Superior temporal gyrus (tissue), 1 donor: Measurements from ENCODE around the gene SNAP47.

ENCODE experiments used
- DNase-seq: peaks from one replicate; pipeline ENCODE4 v3.0.0-alpha.2; 2016; ENCODE audit errors: extremely low spot score

The SNAP47 gene

GRCh38 chr1:227785094-227785804 is 50.0 kb downstream of the SNAP47 start:
- DNase-seq = no peak

GRCh38 chr1:227785805-227786671 is 50.8 kb downstream of the SNAP47 start:
- no peak for DNase-seq

GRCh38 chr1:227786673-227787512 is 51.7 kb downstream of the SNAP47 start:
- DNase-seq = no peak

GRCh38 chr1:227787513-227788270 is 52.5 kb downstream of the SNAP47 start:
- DNase-seq = peak; percentile 41

GRCh38 chr1:227788271-227789083 is 53.2 kb downstream of the SNAP47 start:
- DNase-seq = no peak

GRCh38 chr1:227789084-227790033 is 54.1 kb downstream of the SNAP47 start:
- DNase-seq = no peak

GRCh38 chr1:227790034-227790400 is 54.8 kb downstream of the SNAP47 start:
- no peak for DNase-seq

- DNase-seq = no peak
These were observed 55.6 kb downstream of the SNAP47 start for GRCh38 chr1:227790868-227791267.

- DNase-seq = no peak
These were observed 56.3 kb downstream of the SNAP47 start for GRCh38 chr1:227791425-227792143.

- DNase-seq = no peak
These were observed 57.2 kb downstream of the SNAP47 start for GRCh38 chr1:227792216-227793078.

GRCh38 chr1:227793079-227793947 is 58.1 kb downstream of the SNAP47 start:
- no peak for DNase-seq

- DNase-seq = no peak
These were observed 58.9 kb downstream of the SNAP47 start for GRCh38 chr1:227793948-227794816.

GRCh38 chr1:227794817-227795192 is 59.6 kb downstream of the SNAP47 start:
- DNase-seq = no peak

- DNase-seq = no peak
These were observed 60.5 kb downstream of the SNAP47 start for GRCh38 chr1:227795732-227796131.

GRCh38 chr1:227796359-227796915 is 61.2 kb downstream of the SNAP47 start:
- no peak for DNase-seq

GRCh38 chr1:227797144-227797543 is 61.9 kb downstream of the SNAP47 start:
- DNase-seq = no peak
